Measurements from ENCODE around the gene PANK4. TPM values are rescaled to one million over a fixed set of nuclear protein-coding genes. Genes with fewer than 3 reads are reported as not detected.

PANK4 gene
- polyA plus RNA-seq, 1 donor (not counting 4 experiments of a cell fraction or from before 2014, with no cell fraction given), result 14.5 TPM

- Histone ChIP-seq H3K27ac (ENCODE audit: control insufficient read depth, insufficient read depth, low read length) (no peak overlapping the region), H3K4me1 (ENCODE audit: control insufficient read depth, extremely low read depth, insufficient read depth, low read length) (peaks cover 20% of the 10 kb centered on the region), H3K4me3 (ENCODE audit: control insufficient read depth in 2 of 3, extremely low read depth in 1 of 3, insufficient read depth in 2 of 3, low read depth in 1 of 3, low read length in 3 of 3) (no peak overlapping the region), H2AFZ (ENCODE audit: control insufficient read depth, low read length) (no peak overlapping the region), H3K27me3 (ENCODE audit: control insufficient read depth, extremely low read depth, insufficient read depth, low read length) (no peaks in the 10 kb centered on the region), H3K9me1 (ENCODE audit: control insufficient read depth, extremely low read depth, insufficient read depth, low read length) (no peaks in the 10 kb centered on the region), H3K36me3 (ENCODE audit: control insufficient read depth in 2 of 2, extremely low read depth in 1 of 2, insufficient read depth in 2 of 2, low read length in 2 of 2) (peaks cover 13 to 30% of the 10 kb centered on the region in 2 experiments), H3K4me2 (ENCODE audit: control insufficient read depth, extremely low read depth, insufficient read depth, low read depth, low read length) (no peak overlapping the region), H4K20me1 (ENCODE audit: control insufficient read depth, extremely low read depth, insufficient read depth, low read length) (peaks cover 60% of the 10 kb centered on the region), H3K9ac (ENCODE audit: control insufficient read depth, extremely low read depth, insufficient read depth, low read length) (no peak overlapping the region), H3K9me3 (ENCODE audit: control insufficient read depth, low read depth, low read length) (no peaks in the 10 kb centered on the region), H3K79me2 (ENCODE audit: control insufficient read depth, insufficient read depth, low read length) (peaks cover 53% of the 10 kb centered on the region)
- TF ChIP-seq EZH2 (IDR thresholded peaks at IDR 0.05; ENCODE audit: low read length), result no peak
- TF ChIP-seq, protein P1, sequence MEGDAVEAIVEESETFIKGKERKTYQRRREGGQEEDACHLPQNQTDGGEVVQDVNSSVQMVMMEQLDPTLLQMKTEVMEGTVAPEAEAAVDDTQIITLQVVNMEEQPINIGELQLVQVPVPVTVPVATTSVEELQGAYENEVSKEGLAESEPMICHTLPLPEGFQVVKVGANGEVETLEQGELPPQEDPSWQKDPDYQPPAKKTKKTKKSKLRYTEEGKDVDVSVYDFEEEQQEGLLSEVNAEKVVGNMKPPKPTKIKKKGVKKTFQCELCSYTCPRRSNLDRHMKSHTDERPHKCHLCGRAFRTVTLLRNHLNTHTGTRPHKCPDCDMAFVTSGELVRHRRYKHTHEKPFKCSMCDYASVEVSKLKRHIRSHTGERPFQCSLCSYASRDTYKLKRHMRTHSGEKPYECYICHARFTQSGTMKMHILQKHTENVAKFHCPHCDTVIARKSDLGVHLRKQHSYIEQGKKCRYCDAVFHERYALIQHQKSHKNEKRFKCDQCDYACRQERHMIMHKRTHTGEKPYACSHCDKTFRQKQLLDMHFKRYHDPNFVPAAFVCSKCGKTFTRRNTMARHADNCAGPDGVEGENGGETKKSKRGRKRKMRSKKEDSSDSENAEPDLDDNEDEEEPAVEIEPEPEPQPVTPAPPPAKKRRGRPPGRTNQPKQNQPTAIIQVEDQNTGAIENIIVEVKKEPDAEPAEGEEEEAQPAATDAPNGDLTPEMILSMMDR (optimal IDR thresholded peaks at IDR 0.05 in 1 of 3, IDR thresholded peaks at IDR 0.05 in 1 of 3, conservative IDR thresholded peaks at IDR 0.05 in 1 of 3; ENCODE audit: extremely low read depth in 1 of 3, insufficient read depth in 2 of 3, low read length in 3 of 3), result no peak
- FAIRE-seq, result no peak
- no peak for DNase-seq (ENCODE audit: low read depth, low spot score)
- dilution Hi-C loops (cut with MboI; ENCODE audit: extremely low pct_ligation_motif_present, low sequenced_read_pairs), result no loop called here
Observed at GRCh38 chr1:2479618-2480017, 46.8 kb downstream of the PANK4 start.

GRCh38 chr1:2479186-2479585 lies 47.2 kb downstream of the PANK4 start:
- no peak for DNase-seq (ENCODE audit: low read depth, low spot score)
- Histone ChIP-seq H2AFZ (ENCODE audit: control insufficient read depth, low read length) (no peak overlapping the region), H3K9me3 (ENCODE audit: control insufficient read depth, low read depth, low read length) (no peaks in the 10 kb centered on the region), H3K79me2 (ENCODE audit: control insufficient read depth, insufficient read depth, low read length) (peaks cover 56% of the 10 kb centered on the region), H3K27me3 (ENCODE audit: control insufficient read depth, extremely low read depth, insufficient read depth, low read length) (no peaks in the 10 kb centered on the region), H3K27ac (ENCODE audit: control insufficient read depth, insufficient read depth, low read length) (no peak overlapping the region), H3K9me1 (ENCODE audit: control insufficient read depth, extremely low read depth, insufficient read depth, low read length) (no peaks in the 10 kb centered on the region), H3K9ac (ENCODE audit: control insufficient read depth, extremely low read depth, insufficient read depth, low read length) (no peak overlapping the region), H3K4me2 (ENCODE audit: control insufficient read depth, extremely low read depth, insufficient read depth, low read depth, low read length) (no peak overlapping the region), H4K20me1 (ENCODE audit: control insufficient read depth, extremely low read depth, insufficient read depth, low read length) (peaks cover 59% of the 10 kb centered on the region), H3K36me3 (ENCODE audit: control insufficient read depth in 2 of 2, extremely low read depth in 1 of 2, insufficient read depth in 2 of 2, low read length in 2 of 2) (peaks cover 13 to 26% of the 10 kb centered on the region in 2 experiments), H3K4me3 (ENCODE audit: control insufficient read depth in 2 of 3, extremely low read depth in 1 of 3, insufficient read depth in 2 of 3, low read depth in 1 of 3, low read length in 3 of 3) (no peak overlapping the region), H3K4me1 (ENCODE audit: control insufficient read depth, extremely low read depth, insufficient read depth, low read length) (peaks cover 20% of the 10 kb centered on the region)
- TF ChIP-seq, protein P1 (optimal IDR thresholded peaks at IDR 0.05 in 1 of 3, IDR thresholded peaks at IDR 0.05 in 1 of 3, conservative IDR thresholded peaks at IDR 0.05 in 1 of 3; ENCODE audit: extremely low read depth in 1 of 3, insufficient read depth in 2 of 3, low read length in 3 of 3), result no peak
- no peak for TF ChIP-seq EZH2 (IDR thresholded peaks at IDR 0.05; ENCODE audit: low read length)
- no peak for FAIRE-seq
- dilution Hi-C loops (cut with MboI; ENCODE audit: extremely low pct_ligation_motif_present, low sequenced_read_pairs), result no loop called here

All from keratinocyte (primary cell).